NOMO-1 (cell line): Measurements from ENCODE around the gene FETUB.
A peak's percentile ranks its signal among the peaks of the same experiment; 100 is the strongest.
"Not testable (repeated sequence)": the region's sequence is repeated elsewhere in the genome, so short reads cannot be mapped to it uniquely, and the experiment has no call there.

Experiments
- DNase-seq, 2 experiments: peaks; one replicate each; lab custom pipeline; 2025; ENCODE audit not compliant: unreplicated experiment in 2 of 2; lab: John Stamatoyannopoulos, UW

The FETUB gene

DNA sequence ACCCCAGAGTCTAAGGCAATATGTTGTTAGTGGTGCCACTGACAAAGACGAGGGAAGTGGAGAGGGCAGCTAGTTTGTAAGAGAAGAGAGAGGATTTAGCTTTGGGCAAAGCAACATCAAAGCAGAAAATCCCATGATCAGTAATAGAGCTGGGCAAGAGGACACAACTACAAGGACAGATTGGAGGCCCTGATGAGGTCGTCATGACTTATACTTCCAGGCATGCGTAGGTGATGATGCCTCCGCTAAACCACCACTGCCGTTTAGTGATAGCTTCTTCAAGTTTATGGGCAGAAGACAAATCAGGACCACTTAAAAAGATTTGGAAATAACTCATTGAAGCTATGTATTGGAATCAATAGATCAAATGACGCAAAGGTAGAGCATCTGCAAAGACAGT is 28.2 kb downstream of the FETUB start:
- no peak for DNase-seq

- no peak for DNase-seq
Observed at GRCh38 chr3:186669378-186670084, 29.3 kb downstream of the FETUB start.

DNA sequence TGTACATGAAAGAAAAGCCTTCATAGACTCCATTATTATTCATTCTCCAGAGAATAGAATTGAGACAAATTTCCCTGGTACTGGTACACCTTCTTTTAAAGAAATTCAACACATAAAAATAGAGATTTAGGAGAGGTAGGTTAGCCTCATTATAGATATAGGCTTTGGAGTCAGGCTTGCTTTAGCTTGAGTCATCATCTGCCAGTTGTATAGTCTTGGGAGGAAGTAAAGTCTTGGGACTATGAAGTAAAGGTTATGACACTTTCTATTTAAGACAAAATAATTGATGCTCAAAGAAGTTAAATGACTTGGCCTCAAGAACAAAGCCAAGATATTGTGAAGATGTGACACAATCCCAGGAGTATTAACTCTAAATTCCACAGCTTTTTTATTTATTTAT is 30.0 kb downstream of the FETUB start:
- peak in 1 of 2 experiments; percentile 27 for DNase-seq

DNA sequence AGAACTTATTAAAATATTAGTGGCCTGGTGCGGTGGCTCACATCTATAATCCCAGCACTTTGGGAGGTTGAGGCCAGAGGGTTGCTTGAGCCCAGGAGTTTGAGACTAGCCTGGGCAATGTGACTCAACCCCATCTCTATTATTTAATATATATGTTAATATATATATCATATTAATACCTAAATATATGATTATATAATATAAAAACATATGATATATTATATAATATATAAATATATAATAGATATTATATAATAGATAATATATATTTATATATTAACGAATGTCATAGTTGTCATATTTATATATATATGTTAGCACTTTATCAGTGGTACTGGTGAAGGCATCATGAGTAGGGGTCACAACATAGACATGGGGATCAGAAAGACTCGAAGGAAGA is 30.9 kb downstream of the FETUB start:
- DNase-seq: no peak

GRCh38 chr3:186678604-186679003 is 38.4 kb downstream of the FETUB start:
- no peak for DNase-seq

DNA sequence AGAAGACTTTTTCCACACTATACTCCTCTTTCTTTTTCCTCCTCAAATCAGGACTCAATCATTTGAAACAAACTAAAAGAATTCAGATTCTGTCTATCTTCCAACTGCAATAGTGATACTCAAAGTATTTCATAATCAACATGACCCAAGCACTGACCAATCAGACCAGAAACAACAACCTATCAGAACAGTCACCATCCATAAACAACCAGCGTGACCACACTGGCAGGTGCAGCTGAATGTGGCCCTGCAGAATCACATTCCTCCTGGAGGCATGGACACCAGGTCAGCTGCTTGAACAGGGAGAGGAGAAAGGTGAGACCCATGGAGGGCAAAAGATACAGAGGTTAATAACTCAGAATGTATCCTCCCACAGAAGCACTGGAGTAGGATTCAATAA is 39.0 kb downstream of the FETUB start:
- no peak for DNase-seq

GRCh38 chr3:186680869-186681268 is 40.7 kb downstream of the FETUB start:
- no peak for DNase-seq

DNA sequence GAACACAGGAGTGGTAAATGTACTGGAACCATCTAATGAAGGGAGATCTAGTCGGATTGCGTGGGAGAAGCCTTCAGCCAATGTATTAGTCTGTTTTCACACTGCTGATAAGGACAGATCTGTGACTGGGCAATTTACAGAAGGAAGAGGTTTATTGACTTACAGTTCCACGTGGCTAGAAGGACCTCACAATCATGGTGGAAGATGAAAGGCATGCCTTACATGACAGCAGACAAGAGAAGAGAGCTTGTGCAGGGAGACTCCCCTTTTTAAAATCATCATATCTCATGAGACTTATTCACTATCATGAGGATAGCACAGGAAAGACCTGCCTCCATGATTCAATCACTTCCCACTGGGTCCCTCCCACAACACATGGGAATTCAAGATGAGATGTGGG is 42.6 kb downstream of the FETUB start:
- DNase-seq: no peak

DNA sequence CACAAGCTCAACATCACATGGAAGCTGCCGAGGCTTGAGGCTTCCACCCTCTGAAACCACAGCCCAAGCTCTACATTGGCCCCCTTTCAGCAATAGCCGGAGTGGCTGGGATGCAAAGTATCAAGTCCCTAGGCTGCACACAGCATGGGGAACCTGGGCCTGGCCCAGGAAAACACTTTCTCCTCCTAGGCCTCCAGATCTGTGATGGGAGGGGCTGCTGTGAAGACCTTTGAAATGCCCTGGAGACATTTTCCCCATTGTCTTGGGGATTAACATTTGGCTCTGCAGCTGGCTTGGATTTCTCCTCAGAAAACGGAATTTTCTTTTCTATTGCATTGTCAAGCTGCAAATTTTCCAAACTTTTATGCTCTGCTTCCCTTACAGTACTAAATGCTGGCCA is 43.8 kb downstream of the FETUB start:
- no peak for DNase-seq

DNA sequence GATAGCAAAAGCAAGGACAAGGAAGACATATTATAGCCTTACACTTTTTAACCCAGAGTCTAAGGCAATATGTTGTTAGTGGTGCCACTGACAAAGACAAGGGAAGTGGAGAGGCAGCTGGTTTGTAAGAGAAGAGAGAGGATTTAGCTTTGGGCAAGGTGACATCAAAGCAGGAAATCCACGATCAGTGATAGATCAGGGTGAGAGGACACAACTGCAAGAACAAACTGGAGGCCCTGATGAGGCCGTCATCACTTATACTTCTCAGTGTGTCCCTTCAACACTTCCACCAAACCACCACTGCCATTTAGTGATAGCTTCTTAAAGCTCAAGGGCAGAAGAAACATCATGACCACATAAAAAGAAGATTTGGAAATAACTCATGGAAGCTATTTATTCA is 46.3 kb downstream of the FETUB start:
- DNase-seq: not testable (repeated sequence)

DNA sequence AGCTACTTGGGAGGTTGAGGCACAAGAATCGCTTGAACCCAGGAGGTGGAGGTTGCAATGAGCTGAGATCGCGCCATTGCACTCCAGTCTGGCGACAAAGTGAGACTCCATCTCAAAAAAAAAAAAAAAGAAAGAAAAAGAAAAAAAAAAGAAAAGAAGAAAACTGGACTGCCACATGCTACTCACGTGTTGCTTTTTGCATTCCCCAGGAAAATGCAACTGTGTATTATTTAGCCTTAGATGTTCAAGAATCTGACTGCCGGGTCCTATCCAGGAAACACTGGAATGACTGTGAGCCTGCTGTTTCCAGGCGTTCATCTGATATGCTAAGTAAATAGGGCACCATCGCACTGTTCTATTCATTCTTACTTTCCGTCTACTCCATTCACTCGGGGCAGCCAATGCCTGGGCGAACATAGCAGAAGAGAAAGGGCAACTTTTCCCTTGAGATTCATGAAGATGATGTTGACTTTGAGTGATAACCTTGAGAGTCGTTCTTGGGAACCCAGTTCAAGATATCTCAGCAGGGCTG is 47.0 kb downstream of the FETUB start:
- DNase-seq: no peak

- not testable (repeated sequence) for DNase-seq
Observed at GRCh38 chr3:186690304-186690703, 50.1 kb downstream of the FETUB start.

DNA sequence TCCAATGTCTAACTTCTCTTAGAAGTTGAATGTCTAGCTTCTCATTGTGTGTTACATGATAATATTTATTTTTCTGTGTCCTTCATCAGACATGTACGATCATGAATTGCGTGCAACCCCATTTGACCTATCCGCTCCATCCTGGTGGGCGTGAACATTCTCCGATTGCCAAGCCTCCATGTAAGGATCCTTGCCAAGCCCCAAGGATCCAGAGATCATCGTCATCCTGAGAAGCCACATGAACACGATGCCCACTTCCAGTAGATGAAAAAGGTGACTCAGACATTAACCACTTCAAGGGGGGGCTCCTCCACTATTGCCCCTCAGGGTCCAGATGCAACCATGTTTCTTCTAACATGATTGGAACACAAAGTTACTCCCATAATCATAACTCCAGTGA is 51.5 kb downstream of the FETUB start:
- no peak for DNase-seq

DNA sequence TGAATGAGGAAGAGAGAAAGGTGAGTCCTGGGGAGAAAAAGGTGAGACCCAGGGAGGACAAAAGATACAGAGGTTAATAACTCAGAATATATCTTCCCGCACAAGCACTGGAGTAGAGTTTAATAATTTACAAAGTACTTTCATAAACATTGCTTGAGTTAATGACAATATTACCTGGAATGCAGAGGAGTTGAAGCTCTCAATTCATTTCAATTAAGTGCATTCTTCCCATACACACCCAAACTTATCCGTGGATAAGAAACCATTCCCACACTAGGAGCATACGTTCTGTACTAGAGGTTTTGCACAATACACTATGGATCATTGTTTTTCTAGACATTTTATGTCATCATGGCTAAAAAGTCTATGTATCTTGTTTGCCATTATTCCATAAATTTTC is 53.6 kb downstream of the FETUB start:
- DNase-seq: no peak

DNA sequence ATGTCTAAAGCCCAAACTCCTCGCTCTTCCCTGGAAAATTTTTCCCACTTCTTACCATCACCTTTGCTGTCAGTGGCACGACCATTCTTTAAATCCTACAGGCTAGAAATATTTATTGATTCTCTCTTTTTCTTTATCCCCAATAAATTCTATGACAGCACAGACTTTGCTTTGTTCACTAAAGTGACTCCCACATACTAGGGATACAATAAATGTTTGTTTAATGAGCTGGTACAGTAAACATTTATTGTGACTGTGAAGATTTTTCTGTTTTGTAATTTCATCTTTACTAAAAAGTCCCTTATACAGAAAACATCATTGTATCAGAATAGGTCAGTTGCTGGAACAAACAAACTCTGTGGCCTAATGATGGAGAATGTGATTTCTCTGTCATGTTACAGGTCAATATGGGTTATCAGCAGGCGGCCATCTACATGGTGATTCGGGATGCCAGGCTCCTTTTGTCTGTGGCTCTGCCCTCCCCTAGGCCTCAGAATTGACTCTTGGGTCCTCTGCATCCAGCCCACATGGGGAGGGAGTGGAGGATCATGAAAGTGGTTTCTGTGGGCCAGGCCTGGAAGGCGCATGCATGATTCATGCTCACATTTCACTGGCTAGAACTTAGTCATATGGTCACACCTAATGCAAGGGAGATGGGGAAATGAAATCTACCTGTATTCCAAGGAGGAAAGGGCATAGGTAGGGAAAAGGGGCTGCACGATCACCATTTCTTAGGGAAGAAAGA is 54.3 kb downstream of the FETUB start:
- DNase-seq: no peak

GRCh38 chr3:186696522-186696921 is 56.3 kb downstream of the FETUB start:
- DNase-seq: no peak

- DNase-seq: no peak
Observed at GRCh38 chr3:186697510-186697909, 57.3 kb downstream of the FETUB start.

- DNase-seq: no peak
Observed at GRCh38 chr3:186700267-186700666, 60.1 kb downstream of the FETUB start.

DNA sequence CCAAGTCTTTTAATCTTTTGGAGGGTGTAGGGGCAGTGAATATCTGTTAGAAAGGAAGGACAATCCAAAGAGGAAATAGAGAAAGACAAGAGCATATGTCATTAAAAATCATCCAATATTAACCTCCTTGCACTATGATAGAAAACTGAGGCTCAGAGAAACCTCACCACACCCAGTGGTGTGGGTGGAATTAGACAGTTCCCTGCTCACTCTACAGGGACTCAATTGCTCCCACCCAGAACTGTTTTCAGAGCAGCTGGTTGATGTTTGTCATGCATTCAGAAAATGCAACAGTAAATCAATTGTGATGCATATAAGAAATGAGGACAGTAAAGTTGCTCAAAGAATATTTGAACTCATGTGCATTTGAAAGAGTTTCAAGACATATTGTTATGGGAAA is 62.3 kb downstream of the FETUB start:
- DNase-seq: not testable (repeated sequence)
